Measurements from ENCODE around the gene PPP1R26. TPM values are rescaled to one million over a fixed set of nuclear protein-coding genes. Genes with fewer than 3 reads are reported as not detected.

The PPP1R26 gene
- polyA plus RNA-seq, 1 experiment, result 6.0 TPM

- Histone ChIP-seq H3K4me3 (ENCODE audit: low read depth, low read length) (no peak overlapping the region), H3K36me3 (ENCODE audit: control insufficient read depth, insufficient read depth, low read length) (peaks cover 21% of the 10 kb centered on the region), H3K27me3 (ENCODE audit: control insufficient read depth, insufficient read depth, low read length) (no peaks in the 10 kb centered on the region)
- POLR2A ChIA-PET, result no interaction called here
- no peak for DNase-seq (ENCODE audit: low read depth)
- no peak for TF ChIP-seq CTCF (IDR thresholded peaks at IDR 0.05; ENCODE audit: insufficient read depth, low read depth, low read length)
- CTCF ChIA-PET, result interaction anchor here (0.6 to 2.0 kb wide), 2 partner anchors 14 to 477 kb away, joined by 3 to 12 read pairs; no protein-coding TSS in a partner anchor
These were observed 10.7 kb downstream of the PPP1R26 start for GRCh38 chr9:135490166-135490870.

DNA sequence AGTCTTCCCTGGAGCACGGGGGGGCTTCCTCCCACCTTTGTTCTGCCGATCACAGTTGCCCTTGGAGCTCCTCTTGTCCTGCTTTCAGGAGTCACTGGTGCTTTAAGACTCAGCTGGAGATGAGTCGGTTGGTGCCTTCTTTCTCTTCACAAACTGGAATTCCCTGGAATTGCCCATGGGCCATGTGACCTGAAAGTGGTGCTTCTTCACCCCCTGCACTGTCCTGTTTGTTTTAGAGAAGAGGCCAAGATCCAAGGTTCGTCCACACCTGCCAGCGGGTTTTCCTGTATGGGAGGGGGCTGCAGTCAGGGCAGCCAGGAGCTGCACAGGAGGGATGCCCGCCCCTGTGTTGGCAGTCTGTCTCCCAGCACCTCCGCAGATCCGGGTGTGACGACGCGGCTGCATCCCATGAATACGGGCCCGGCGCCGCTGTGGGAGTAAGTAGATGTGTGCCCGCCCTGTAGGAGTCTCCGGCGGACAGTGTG is 11.4 kb downstream of the PPP1R26 start:
- H3K4me3 ChIP-seq (ENCODE audit: low read depth, low read length), result no peak overlapping the region
- DNase-seq (ENCODE audit: low read depth), result no peak
- no peak for TF ChIP-seq CTCF (IDR thresholded peaks at IDR 0.05; ENCODE audit: insufficient read depth, low read depth, low read length)
- H3K36me3 ChIP-seq (ENCODE audit: control insufficient read depth, insufficient read depth, low read length), result peaks cover 15% of the 10 kb centered on the region
- POLR2A ChIA-PET, result no interaction called here
- CTCF ChIA-PET, result interaction anchor here (1.6 to 2.0 kb wide), 2 partner anchors 9 to 13 kb away, joined by 4 to 12 read pairs; no protein-coding TSS in a partner anchor
- H3K27me3 ChIP-seq (ENCODE audit: control insufficient read depth, insufficient read depth, low read length), result no peaks in the 10 kb centered on the region

GRCh38 chr9:135491764-135492163 is 12.2 kb downstream of the PPP1R26 start:
- POLR2A ChIA-PET, result no interaction called here
- Histone ChIP-seq H3K27me3 (ENCODE audit: control insufficient read depth, insufficient read depth, low read length) (no peaks in the 10 kb centered on the region), H3K4me3 (ENCODE audit: low read depth, low read length) (no peak overlapping the region), H3K36me3 (ENCODE audit: control insufficient read depth, insufficient read depth, low read length) (peaks cover 8% of the 10 kb centered on the region)
- TF ChIP-seq CTCF (IDR thresholded peaks at IDR 0.05; ENCODE audit: insufficient read depth, low read depth, low read length), result no peak
- CTCF ChIA-PET, result interaction anchor here (0.6 to 2.0 kb wide), 3 partner anchors 8 to 1408 kb away, joined by 3 to 12 read pairs (median 4); no protein-coding TSS in a partner anchor
- DNase-seq (ENCODE audit: low read depth), result no peak

DNA sequence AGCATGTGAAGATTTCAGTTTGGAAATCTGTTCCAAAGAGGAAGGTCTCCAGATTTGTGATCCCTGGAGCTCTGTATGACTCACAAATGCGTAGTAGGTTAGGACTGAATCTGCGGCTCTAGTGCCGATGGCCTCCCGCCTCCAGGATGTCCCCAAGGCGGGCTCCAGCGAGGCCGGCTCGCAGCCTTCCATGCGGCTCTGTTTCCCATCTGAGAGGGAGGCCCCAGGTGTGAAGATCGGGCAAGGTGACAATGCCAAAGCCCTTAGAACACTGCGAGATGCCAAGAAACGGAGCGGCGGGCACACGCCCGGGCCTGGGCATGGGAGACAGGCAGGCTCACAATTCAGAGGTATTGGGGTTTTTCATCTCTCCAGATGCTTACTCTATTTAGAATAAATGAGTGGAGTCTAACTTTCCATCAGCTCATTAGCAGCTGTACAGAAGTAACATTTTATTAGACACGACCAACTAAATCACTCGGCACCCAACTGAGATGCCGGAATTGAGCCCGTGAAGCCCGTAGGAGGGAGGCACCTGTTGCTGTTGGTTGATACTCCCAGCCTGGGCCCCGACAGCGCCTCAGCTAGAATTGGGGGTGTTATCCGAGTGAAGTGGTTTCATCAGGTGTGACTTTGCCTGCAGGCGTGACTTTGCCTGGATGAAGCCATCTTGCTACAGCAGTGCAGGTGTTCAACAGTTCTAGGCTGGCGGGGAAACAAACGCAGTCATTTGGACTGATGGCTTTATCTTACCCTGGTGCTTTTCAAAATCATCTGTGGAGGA is 13.5 kb downstream of the PPP1R26 start:
- ChIA-PET POLR2A (no interaction called here), CTCF (interaction anchor here (1.3 to 1.6 kb wide), 2 partner anchors 7 to 9 kb away, joined by 3 to 4 read pairs; no protein-coding TSS in a partner anchor)
- TF ChIP-seq CTCF (IDR thresholded peaks at IDR 0.05; ENCODE audit: insufficient read depth, low read depth, low read length), result no peak
- H3K4me3 ChIP-seq (ENCODE audit: low read depth, low read length), result no peak overlapping the region
- H3K36me3 ChIP-seq (ENCODE audit: control insufficient read depth, insufficient read depth, low read length), result peaks cover 2% of the 10 kb centered on the region; the same call in 1 of the 2 replicates
- no peak for DNase-seq (ENCODE audit: low read depth)
- H3K27me3 ChIP-seq (ENCODE audit: control insufficient read depth, insufficient read depth, low read length), result no peaks in the 10 kb centered on the region

All from BJ (cell line).